ENCODE data around the gene NUP210.

The NUP210 gene

GRCh38 chr3:13288732-13289718, 131.1 kb downstream of the NUP210 start:
- TF ChIP-seq POLR2AphosphoS5 (IDR thresholded peaks at IDR 0.05; ENCODE audit: low read depth, low read length), result no peak
- no peak for TF ChIP-seq POLR2A (IDR thresholded peaks at IDR 0.05; ENCODE audit: low read depth, low read length)
- no peak for TF ChIP-seq TAF1 (IDR thresholded peaks at IDR 0.05; ENCODE audit: borderline replicate concordance, low read depth, low read length)
- FAIRE-seq (no peak), DNase-seq (ENCODE audit: insufficient read length) (no peak)

- FAIRE-seq, result no peak
- TF ChIP-seq TAF1 (IDR thresholded peaks at IDR 0.05; ENCODE audit: borderline replicate concordance, low read depth, low read length) (no peak), POLR2A (IDR thresholded peaks at IDR 0.05; ENCODE audit: low read depth, low read length) (no peak), POLR2AphosphoS5 (IDR thresholded peaks at IDR 0.05; ENCODE audit: low read depth, low read length) (no peak)
- DNase-seq (ENCODE audit: insufficient read length), result no peak
Measured at GRCh38 chr3:13287833-13288232, 132.3 kb downstream of the NUP210 start.

- DNase-seq (ENCODE audit: insufficient read length), result no peak
- no peak for FAIRE-seq
- TF ChIP-seq POLR2AphosphoS5 (IDR thresholded peaks at IDR 0.05; ENCODE audit: low read depth, low read length) (no peak), POLR2A (IDR thresholded peaks at IDR 0.05; ENCODE audit: low read depth, low read length) (no peak), TAF1 (IDR thresholded peaks at IDR 0.05; ENCODE audit: borderline replicate concordance, low read depth, low read length) (no peak)
Measured at GRCh38 chr3:13286873-13287272, 133.2 kb downstream of the NUP210 start.

DNA sequence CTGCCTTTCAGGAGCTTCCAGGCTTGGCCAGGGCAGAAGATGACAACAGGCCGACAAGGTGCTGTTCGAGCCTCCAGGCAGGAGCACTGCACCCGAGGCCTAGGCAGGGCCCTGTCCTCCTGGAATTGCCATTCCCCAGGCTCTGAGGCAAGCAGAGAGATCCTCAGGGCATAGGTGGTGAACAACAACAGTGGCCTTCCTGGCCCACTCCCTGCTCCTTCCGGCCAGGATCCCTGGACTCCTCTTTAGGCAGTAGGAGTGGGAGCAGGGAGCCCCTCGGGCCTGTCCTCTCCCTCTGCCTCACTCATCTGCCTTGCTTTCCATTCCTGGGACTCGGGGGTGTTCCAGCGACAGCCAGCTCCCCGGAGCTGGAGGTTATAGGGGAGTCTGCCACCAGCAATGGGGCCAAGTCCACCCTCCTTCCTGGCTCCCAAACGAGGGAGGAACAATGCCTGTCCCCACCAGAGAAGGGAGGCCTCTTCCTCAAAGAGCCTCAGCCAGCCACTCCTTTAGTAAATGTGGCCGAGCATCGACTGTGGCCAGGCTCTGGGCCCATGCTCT, 135.0 kb downstream of the NUP210 start:
- no peak for FAIRE-seq
- no peak for TF ChIP-seq POLR2AphosphoS5 (IDR thresholded peaks at IDR 0.05; ENCODE audit: low read depth, low read length)
- TF ChIP-seq TAF1 (IDR thresholded peaks at IDR 0.05; ENCODE audit: borderline replicate concordance, low read depth, low read length), result no peak
- no peak for TF ChIP-seq POLR2A (IDR thresholded peaks at IDR 0.05; ENCODE audit: low read depth, low read length)

DNA sequence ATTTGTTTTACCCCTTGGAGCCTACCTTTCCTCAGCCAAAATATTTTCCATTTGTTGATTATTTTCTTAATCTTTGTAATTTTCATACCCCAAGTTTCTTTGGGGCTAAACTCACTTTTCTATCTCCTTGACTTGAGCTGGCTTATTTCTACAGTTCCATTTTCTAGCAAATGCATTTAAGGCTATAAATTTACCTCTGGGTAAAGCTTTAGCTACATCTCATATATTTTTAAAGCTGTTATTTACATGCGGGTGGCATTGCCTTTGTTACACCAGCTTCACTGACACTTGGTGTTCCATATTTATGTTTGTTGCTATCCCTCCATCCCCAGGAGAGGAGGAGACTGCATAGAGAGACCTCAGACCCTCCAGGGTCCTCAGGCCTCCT, 136.3 kb downstream of the NUP210 start:
- TF ChIP-seq POLR2A (IDR thresholded peaks at IDR 0.05; ENCODE audit: low read depth, low read length), result no peak
- TF ChIP-seq POLR2AphosphoS5 (IDR thresholded peaks at IDR 0.05; ENCODE audit: low read depth, low read length), result no peak
- TF ChIP-seq TAF1 (IDR thresholded peaks at IDR 0.05; ENCODE audit: borderline replicate concordance, low read depth, low read length), result no peak
- no peak for FAIRE-seq
- no peak for DNase-seq (ENCODE audit: insufficient read length)

More for the DNA sequence above, 135.0 kb downstream of the NUP210 start:
- no peak for DNase-seq (ENCODE audit: insufficient read length)

DNA sequence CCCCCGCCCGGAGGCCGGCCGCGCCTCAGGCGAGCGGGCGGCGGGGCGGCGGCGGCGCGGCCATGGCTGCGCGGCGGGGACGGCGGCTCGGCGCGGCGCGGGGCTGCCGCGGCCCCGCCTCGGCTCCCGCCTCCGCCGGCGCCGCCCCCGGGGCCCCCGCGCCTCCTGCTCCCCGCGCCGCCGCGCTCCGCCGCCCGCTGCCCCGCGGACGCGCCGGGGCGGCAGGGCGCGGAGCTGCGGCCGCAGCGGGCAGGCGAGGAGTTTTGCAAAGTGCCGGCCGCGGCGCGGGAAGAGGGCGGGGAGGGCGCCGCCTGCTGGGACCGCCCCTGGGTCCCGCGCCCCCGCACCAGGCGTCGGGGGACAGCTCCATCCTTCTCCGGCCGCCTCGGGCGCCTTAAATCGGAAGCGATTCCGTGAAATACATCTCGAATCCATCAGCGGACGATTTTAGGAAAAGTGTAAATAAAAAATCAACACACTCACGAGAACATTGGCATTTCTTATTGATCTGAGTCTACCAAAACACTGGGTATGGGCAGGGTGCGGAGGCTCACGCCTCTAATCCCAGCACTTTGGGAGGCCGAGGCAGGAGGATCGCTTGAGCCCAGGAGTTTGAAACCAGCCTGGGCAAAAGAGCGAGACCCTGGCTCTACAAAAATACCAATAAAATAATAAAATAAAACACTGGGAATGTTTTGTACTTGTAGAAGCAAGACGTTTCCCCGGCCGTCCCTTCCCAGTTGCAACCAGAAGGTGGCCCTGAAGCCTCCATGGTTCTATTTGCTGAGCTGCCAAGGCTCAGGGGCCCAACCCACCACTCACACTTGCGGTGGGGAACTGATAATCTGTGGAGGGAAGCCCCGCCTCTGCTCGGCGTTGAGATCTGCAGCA, 136.9 kb downstream of the NUP210 start:
- DNase-seq (ENCODE audit: insufficient read length) (no peak), FAIRE-seq (no peak)
- TF ChIP-seq TAF1 (IDR thresholded peaks at IDR 0.05; ENCODE audit: borderline replicate concordance, low read depth, low read length) (no peak), POLR2A (IDR thresholded peaks at IDR 0.05; ENCODE audit: low read depth, low read length) (no peak)

- TF ChIP-seq TAF1 (IDR thresholded peaks at IDR 0.05; ENCODE audit: borderline replicate concordance, low read depth, low read length), result no peak
- no peak for TF ChIP-seq POLR2A (IDR thresholded peaks at IDR 0.05; ENCODE audit: low read depth, low read length)
- no peak for TF ChIP-seq POLR2AphosphoS5 (IDR thresholded peaks at IDR 0.05; ENCODE audit: low read depth, low read length)
- DNase-seq (ENCODE audit: insufficient read length), result no peak
- no peak for FAIRE-seq
Measured at GRCh38 chr3:13282358-13282985, 137.7 kb downstream of the NUP210 start.

DNA sequence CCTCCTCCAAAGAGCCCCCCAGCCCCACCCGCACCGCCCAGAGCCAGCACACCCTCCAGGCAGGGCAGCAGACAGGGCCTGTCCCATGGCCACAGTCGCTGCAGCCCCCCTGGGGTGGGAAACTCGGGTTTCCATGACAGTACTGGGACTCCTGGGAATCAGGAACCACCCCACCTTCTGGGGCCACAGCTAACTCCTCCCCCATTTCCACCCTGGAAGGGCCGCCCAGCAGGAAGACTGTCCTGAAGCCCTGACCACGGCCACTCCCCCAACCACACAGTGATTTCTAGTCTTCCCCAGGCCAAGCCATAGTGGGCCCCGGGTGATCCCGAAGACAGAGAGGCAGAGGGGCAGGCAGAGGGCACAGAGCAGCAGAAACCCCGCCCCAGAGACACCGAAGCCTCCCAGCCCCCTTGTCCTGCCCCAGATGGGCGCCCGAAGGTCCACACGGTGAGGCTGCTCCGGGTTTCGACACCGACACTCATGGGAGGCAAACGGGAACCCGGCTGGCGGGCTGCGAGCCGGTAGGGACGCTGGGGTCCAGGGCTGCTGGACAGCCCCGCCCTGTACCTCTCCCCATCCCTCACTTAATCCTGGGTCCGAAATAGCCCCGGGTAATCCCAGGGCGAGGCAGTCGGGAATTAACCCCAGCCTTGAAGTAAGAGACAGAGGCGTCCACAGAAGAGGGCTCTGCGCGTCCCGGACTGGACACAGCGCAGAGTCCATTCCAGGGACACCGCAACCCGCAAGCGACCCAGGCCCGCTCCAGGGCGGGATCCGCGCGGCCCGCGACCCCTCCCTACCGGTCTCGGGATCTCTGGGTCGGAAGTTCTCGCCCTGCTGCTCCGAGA, 138.4 kb downstream of the NUP210 start:
- TF ChIP-seq TAF1 (IDR thresholded peaks at IDR 0.05; ENCODE audit: borderline replicate concordance, low read depth, low read length) (no peak), POLR2A (IDR thresholded peaks at IDR 0.05; ENCODE audit: low read depth, low read length) (no peak), POLR2AphosphoS5 (IDR thresholded peaks at IDR 0.05; ENCODE audit: low read depth, low read length) (no peak)
- FAIRE-seq (no peak), DNase-seq (ENCODE audit: insufficient read length) (no peak)

DNA sequence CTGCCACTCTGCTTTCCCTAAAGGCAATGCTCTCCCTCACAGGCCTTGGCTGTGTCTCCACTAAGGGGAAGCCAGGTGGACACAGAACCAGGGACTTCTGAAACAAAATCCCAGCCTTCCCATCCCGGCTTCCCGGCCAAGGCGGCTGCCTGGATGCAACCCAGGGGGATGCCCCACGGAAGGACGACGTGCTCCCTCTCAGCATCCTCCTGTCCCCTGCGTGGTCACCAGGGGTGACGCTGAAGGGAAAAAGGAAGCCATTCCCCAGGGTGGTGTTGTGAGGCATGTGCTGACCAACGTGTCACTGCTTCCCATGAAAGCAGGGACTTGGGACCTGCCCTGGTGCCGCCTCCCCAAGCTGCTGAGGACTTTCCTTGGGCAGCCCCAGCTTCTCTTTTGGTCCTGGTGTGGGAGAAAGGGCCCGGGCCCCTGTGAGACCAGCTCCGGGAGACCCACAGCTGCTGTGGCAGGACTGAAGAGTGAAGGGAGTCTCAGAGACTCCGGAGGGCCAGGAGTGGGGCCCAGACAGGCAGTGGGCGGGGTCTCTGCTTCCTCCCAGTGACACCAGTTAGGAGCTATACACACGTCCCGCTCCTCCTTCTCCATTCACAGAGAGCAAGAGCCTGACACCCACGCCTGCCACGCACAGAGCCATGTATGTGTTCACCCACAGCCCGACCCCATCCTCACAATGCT, 139.2 kb downstream of the NUP210 start:
- FAIRE-seq (no peak), DNase-seq (ENCODE audit: insufficient read length) (no peak)
- TF ChIP-seq TAF1 (IDR thresholded peaks at IDR 0.05; ENCODE audit: borderline replicate concordance, low read depth, low read length) (no peak), POLR2A (IDR thresholded peaks at IDR 0.05; ENCODE audit: low read depth, low read length) (no peak), POLR2AphosphoS5 (IDR thresholded peaks at IDR 0.05; ENCODE audit: low read depth, low read length) (no peak)

Data from GM12892 (cell line).